Measurements from ENCODE around the gene DKK2.

DKK2 gene

GRCh38 chr4:106951891-106952290 lies 84.2 kb downstream of the DKK2 start:
- DNase-seq (ENCODE audit: low read depth in 1 of 2, low spot score in 1 of 2), result no peak
- H3K27ac ChIP-seq (replicated peaks), result no peak overlapping the region
- TF ChIP-seq REST (IDR thresholded peaks at IDR 0.05; ENCODE audit: insufficient replicate concordance, low read depth) (no peak), SPI1 (IDR thresholded peaks at IDR 0.05; ENCODE audit: borderline replicate concordance, low read depth) (no peak), GABPA (IDR thresholded peaks at IDR 0.05; ENCODE audit: low read depth) (no peak), CTCF (IDR thresholded peaks at IDR 0.05; ENCODE audit: insufficient read depth, low read length) (no peak), POLR2AphosphoS5 (IDR thresholded peaks at IDR 0.05; ENCODE audit: low read depth) (no peak)
- H3K27me3 ChIP-seq (ENCODE audit: insufficient read depth, poor library complexity, severe bottlenecking), result no peaks in the 10 kb centered on the region
- H3K4me3 ChIP-seq (replicated peaks; ENCODE audit: insufficient read depth, low read length), result no peak overlapping the region

GRCh38 chr4:106941841-106942240 lies 94.3 kb downstream of the DKK2 start:
- no peak for TF ChIP-seq SPI1 (IDR thresholded peaks at IDR 0.05; ENCODE audit: borderline replicate concordance, low read depth)
- Histone ChIP-seq H3K4me3 (replicated peaks; ENCODE audit: insufficient read depth, low read length) (no peak overlapping the region), H3K27me3 (ENCODE audit: insufficient read depth, poor library complexity, severe bottlenecking) (no peaks in the 10 kb centered on the region), H3K27ac (replicated peaks) (no peak overlapping the region)
- DNase-seq (ENCODE audit: low read depth in 1 of 2, low spot score in 1 of 2), result no peak

- no peak for TF ChIP-seq SPI1 (IDR thresholded peaks at IDR 0.05; ENCODE audit: borderline replicate concordance, low read depth)
- TF ChIP-seq POLR2AphosphoS5 (IDR thresholded peaks at IDR 0.05; ENCODE audit: low read depth), result no peak
- no peak for TF ChIP-seq CTCF (IDR thresholded peaks at IDR 0.05; ENCODE audit: insufficient read depth, low read length)
- TF ChIP-seq GABPA (IDR thresholded peaks at IDR 0.05; ENCODE audit: low read depth), result no peak
- no peak for TF ChIP-seq REST (IDR thresholded peaks at IDR 0.05; ENCODE audit: insufficient replicate concordance, low read depth)
- no peak for DNase-seq (ENCODE audit: low read depth in 1 of 2, low spot score in 1 of 2)
- Histone ChIP-seq H3K4me3 (replicated peaks; ENCODE audit: insufficient read depth, low read length) (no peak overlapping the region), H3K27me3 (ENCODE audit: insufficient read depth, poor library complexity, severe bottlenecking) (no peaks in the 10 kb centered on the region), H3K27ac (replicated peaks) (no peak overlapping the region)
Observed at GRCh38 chr4:106930522-106930921, 105.6 kb downstream of the DKK2 start.

- Histone ChIP-seq H3K4me3 (replicated peaks; ENCODE audit: insufficient read depth, low read length) (no peak overlapping the region), H3K27ac (replicated peaks) (no peak overlapping the region), H3K27me3 (ENCODE audit: insufficient read depth, poor library complexity, severe bottlenecking) (no peaks in the 10 kb centered on the region)
- DNase-seq (ENCODE audit: low read depth in 1 of 2, low spot score in 1 of 2), result no peak
- TF ChIP-seq CTCF (IDR thresholded peaks at IDR 0.05; ENCODE audit: insufficient read depth, low read length), result no peak
- TF ChIP-seq GABPA (IDR thresholded peaks at IDR 0.05; ENCODE audit: low read depth), result no peak
- TF ChIP-seq SPI1 (IDR thresholded peaks at IDR 0.05; ENCODE audit: borderline replicate concordance, low read depth), result no peak
- TF ChIP-seq POLR2AphosphoS5 (IDR thresholded peaks at IDR 0.05; ENCODE audit: low read depth), result no peak
- TF ChIP-seq REST (IDR thresholded peaks at IDR 0.05; ENCODE audit: insufficient replicate concordance, low read depth), result no peak
Observed at GRCh38 chr4:106929248-106929647, 106.9 kb downstream of the DKK2 start.
